ENCODE data around the gene AP1G1.
A peak's percentile ranks its signal among the peaks of the same experiment; 100 is the strongest.
"Not testable (repeated sequence)": the region's sequence is repeated elsewhere in the genome, so short reads cannot be mapped to it uniquely, and the experiment has no call there.

Gene AP1G1

GRCh38 chr16:71807905-71808592 lies 585 bp downstream of the AP1G1 start:
- peak; percentile 16 for DNase-seq (ENCODE audit: low read depth)

- DNase-seq (ENCODE audit: low read depth), result no peak
Observed at GRCh38 chr16:71803305-71803690, 5.3 kb downstream of the AP1G1 start.

GRCh38 chr16:71796501-71797097 lies 12.0 kb downstream of the AP1G1 start:
- no peak for DNase-seq (ENCODE audit: low read depth)

- DNase-seq (ENCODE audit: low read depth), result no peak
Observed at GRCh38 chr16:71794943-71795342, 13.7 kb downstream of the AP1G1 start.

GRCh38 chr16:71794018-71794417 lies 14.6 kb downstream of the AP1G1 start:
- no peak for DNase-seq (ENCODE audit: low read depth)

- DNase-seq (ENCODE audit: low read depth), result no peak
Observed at GRCh38 chr16:71792176-71792575, 16.5 kb downstream of the AP1G1 start.

GRCh38 chr16:71790329-71790728 lies 18.3 kb downstream of the AP1G1 start:
- DNase-seq (ENCODE audit: low read depth), result not testable (repeated sequence)

GRCh38 chr16:71789136-71789535 lies 19.5 kb downstream of the AP1G1 start:
- DNase-seq (ENCODE audit: low read depth), result no peak

- DNase-seq (ENCODE audit: low read depth), result no peak
Observed at GRCh38 chr16:71788578-71788977, 20.1 kb downstream of the AP1G1 start.

- not testable (repeated sequence) for DNase-seq (ENCODE audit: low read depth)
Observed at GRCh38 chr16:71785143-71785542, 23.5 kb downstream of the AP1G1 start.

GRCh38 chr16:71784093-71784492 lies 24.5 kb downstream of the AP1G1 start:
- no peak for DNase-seq (ENCODE audit: low read depth)

- no peak for DNase-seq (ENCODE audit: low read depth)
Observed at GRCh38 chr16:71781741-71782140, 26.9 kb downstream of the AP1G1 start.

- DNase-seq (ENCODE audit: low read depth), result no peak
Observed at GRCh38 chr16:71780521-71781089, 28.0 kb downstream of the AP1G1 start.

GRCh38 chr16:71778780-71779179 lies 29.9 kb downstream of the AP1G1 start:
- DNase-seq (ENCODE audit: low read depth), result no peak

GRCh38 chr16:71777329-71777728 lies 31.3 kb downstream of the AP1G1 start:
- DNase-seq (ENCODE audit: low read depth), result no peak

- DNase-seq (ENCODE audit: low read depth), result no peak
Observed at GRCh38 chr16:71775949-71776348, 32.7 kb downstream of the AP1G1 start.

- no peak for DNase-seq (ENCODE audit: low read depth)
Observed at GRCh38 chr16:71771571-71771970, 37.1 kb downstream of the AP1G1 start.

- no peak for DNase-seq (ENCODE audit: low read depth)
Observed at GRCh38 chr16:71769222-71769621, 39.4 kb downstream of the AP1G1 start.

GRCh38 chr16:71767060-71767900 lies 41.4 kb downstream of the AP1G1 start:
- peak; percentile 11 for DNase-seq (ENCODE audit: low read depth)

- no peak for DNase-seq (ENCODE audit: low read depth)
Observed at GRCh38 chr16:71762186-71762585, 46.4 kb downstream of the AP1G1 start.

GRCh38 chr16:71761097-71761496 lies 47.5 kb downstream of the AP1G1 start:
- DNase-seq (ENCODE audit: low read depth), result no peak

- no peak for DNase-seq (ENCODE audit: low read depth)
Observed at GRCh38 chr16:71758293-71758760, 50.3 kb downstream of the AP1G1 start.

- DNase-seq (ENCODE audit: low read depth), result no peak
Observed at GRCh38 chr16:71754652-71755051, 54.0 kb downstream of the AP1G1 start.

Measured in stromal cell of bone marrow (primary cell).